Measurements from ENCODE around the gene AAK1. TPM values are rescaled to one million over a fixed set of nuclear protein-coding genes. Genes with fewer than 3 reads are reported as not detected.

Gene AAK1
- total RNA-seq, 1 experiment from 2014 or later = 30.6 TPM

GRCh38 chr2:69456154-69456553, 187.4 kb downstream of the AAK1 start:
- no peak overlapping the region for H3K18ac ChIP-seq (ENCODE audit: insufficient read length, low read depth, low read length)
- H3K23me2 ChIP-seq (ENCODE audit: insufficient read length, low read depth, low read length, poor library complexity, severe bottlenecking) = no peaks in the 10 kb centered on the region
- H4K8ac ChIP-seq (replicated peaks; ENCODE audit: insufficient read length, low read depth, low read length) = no peak overlapping the region
- H3K4me1 ChIP-seq (ENCODE audit: insufficient read depth, low read length) = no peaks in the 10 kb centered on the region; the same call in 1 of the 2 replicates
- Mint-ChIP-seq H3K4me1 (peaks cover 29 to 42% of the 10 kb centered on the region in 2 experiments), H3K27me3 (ENCODE audit: low read depth) (no peaks in the 10 kb centered on the region), H3K4me3 (no peak overlapping the region), H3K27ac (no peak overlapping the region), H3K9me3 (no peaks in the 10 kb centered on the region), H3K36me3 (ENCODE audit: insufficient read depth in 1 of 3, low read depth in 3 of 3) (no peaks in the 10 kb centered on the region)
- no peaks in the 10 kb centered on the region for H3K9me3 ChIP-seq (ENCODE audit: control insufficient read depth, low read depth, low read length)
- H3K27me3 ChIP-seq (ENCODE audit: insufficient read depth, low read length) = no peaks in the 10 kb centered on the region
- H2BK5ac ChIP-seq (ENCODE audit: insufficient read length, low read length) = no peak overlapping the region
- no peak overlapping the region for H2BK20ac ChIP-seq (ENCODE audit: low read depth, low read length, poor library complexity, severe bottlenecking)
- H3K9ac ChIP-seq (ENCODE audit: extremely low read depth, insufficient read length, low read length) = no peak overlapping the region
- no peak overlapping the region for H2AK5ac ChIP-seq (ENCODE audit: insufficient read length, low read length)
- no peak overlapping the region for H3K56ac ChIP-seq (ENCODE audit: insufficient read length, low read depth, low read length)
- no peak overlapping the region for H2BK120ac ChIP-seq (ENCODE audit: low read depth, low read length, poor library complexity, severe bottlenecking)
- DNase-seq = no peak
- H3K23ac ChIP-seq (ENCODE audit: insufficient read length, low read depth, low read length) = no peak overlapping the region
- H3K27ac ChIP-seq (ENCODE audit: insufficient read length, low read depth, low read length) = no peak overlapping the region
- H3K79me2 ChIP-seq (ENCODE audit: insufficient read depth, low read length) = no peaks in the 10 kb centered on the region
- no peak overlapping the region for H2AFZ ChIP-seq (ENCODE audit: low read length)
- no peak overlapping the region for H3K14ac ChIP-seq (ENCODE audit: insufficient read depth, low read length)
- H2BK15ac ChIP-seq (ENCODE audit: low read depth, low read length) = no peak overlapping the region
- H2BK12ac ChIP-seq (ENCODE audit: insufficient read length, low read depth, low read length) = no peak overlapping the region
- TF ChIP-seq, protein P1, sequence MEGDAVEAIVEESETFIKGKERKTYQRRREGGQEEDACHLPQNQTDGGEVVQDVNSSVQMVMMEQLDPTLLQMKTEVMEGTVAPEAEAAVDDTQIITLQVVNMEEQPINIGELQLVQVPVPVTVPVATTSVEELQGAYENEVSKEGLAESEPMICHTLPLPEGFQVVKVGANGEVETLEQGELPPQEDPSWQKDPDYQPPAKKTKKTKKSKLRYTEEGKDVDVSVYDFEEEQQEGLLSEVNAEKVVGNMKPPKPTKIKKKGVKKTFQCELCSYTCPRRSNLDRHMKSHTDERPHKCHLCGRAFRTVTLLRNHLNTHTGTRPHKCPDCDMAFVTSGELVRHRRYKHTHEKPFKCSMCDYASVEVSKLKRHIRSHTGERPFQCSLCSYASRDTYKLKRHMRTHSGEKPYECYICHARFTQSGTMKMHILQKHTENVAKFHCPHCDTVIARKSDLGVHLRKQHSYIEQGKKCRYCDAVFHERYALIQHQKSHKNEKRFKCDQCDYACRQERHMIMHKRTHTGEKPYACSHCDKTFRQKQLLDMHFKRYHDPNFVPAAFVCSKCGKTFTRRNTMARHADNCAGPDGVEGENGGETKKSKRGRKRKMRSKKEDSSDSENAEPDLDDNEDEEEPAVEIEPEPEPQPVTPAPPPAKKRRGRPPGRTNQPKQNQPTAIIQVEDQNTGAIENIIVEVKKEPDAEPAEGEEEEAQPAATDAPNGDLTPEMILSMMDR (conservative IDR thresholded peaks at IDR 0.05) = no peak
- H3K4me2 ChIP-seq (ENCODE audit: insufficient read depth, insufficient read length, low read length) = no peak overlapping the region
- no peak overlapping the region for H3T11ph ChIP-seq (ENCODE audit: low read length)
- no peaks in the 10 kb centered on the region for H3K79me1 ChIP-seq (ENCODE audit: insufficient read depth, low read depth, low read length, poor library complexity, severe bottlenecking)
- no peaks in the 10 kb centered on the region for H4K20me1 ChIP-seq (ENCODE audit: control insufficient read depth, insufficient read depth, insufficient read length)
- H4K91ac ChIP-seq (ENCODE audit: insufficient read length, low read depth, low read length) = no peak overlapping the region
- no CpG with 5 or more reads among the region's 7 CpGs for WGBS (ENCODE audit: extremely low coverage, insufficient read length, low lambda C conversion rate)
- H4K5ac ChIP-seq (ENCODE audit: insufficient read length, low read depth, low read length) = no peak overlapping the region
- no peak overlapping the region for H3K4ac ChIP-seq (ENCODE audit: low read depth, low read length)
